Measurements from ENCODE around the gene GARRE1. TPM values are rescaled to one million over a fixed set of nuclear protein-coding genes. Genes with fewer than 3 reads are reported as not detected.

The GARRE1 gene
- total RNA-seq, 1 donor from 2014 or later: 20.9 TPM

DNA sequence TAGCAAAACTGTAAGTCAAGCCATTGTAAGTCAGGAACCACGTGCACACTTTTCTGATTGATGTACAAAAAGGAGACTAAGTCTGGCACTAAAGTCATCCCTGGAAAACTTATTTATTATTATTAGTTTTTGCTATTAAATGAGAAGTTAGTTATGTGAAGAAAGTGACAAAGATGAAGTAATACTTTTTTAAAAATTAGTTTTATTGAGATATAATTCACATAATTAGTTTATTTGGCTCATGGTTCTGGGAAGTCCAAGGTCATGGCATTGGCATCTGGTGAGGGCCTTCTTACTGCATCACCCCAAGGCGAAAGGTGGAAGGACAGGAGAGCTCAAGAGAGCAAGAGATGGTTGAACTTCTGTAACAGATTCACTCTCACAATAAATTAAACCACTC lies 36.9 kb downstream of the GARRE1 start:
- TF ChIP-seq, protein P1, sequence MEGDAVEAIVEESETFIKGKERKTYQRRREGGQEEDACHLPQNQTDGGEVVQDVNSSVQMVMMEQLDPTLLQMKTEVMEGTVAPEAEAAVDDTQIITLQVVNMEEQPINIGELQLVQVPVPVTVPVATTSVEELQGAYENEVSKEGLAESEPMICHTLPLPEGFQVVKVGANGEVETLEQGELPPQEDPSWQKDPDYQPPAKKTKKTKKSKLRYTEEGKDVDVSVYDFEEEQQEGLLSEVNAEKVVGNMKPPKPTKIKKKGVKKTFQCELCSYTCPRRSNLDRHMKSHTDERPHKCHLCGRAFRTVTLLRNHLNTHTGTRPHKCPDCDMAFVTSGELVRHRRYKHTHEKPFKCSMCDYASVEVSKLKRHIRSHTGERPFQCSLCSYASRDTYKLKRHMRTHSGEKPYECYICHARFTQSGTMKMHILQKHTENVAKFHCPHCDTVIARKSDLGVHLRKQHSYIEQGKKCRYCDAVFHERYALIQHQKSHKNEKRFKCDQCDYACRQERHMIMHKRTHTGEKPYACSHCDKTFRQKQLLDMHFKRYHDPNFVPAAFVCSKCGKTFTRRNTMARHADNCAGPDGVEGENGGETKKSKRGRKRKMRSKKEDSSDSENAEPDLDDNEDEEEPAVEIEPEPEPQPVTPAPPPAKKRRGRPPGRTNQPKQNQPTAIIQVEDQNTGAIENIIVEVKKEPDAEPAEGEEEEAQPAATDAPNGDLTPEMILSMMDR (IDR thresholded peaks at IDR 0.05; ENCODE audit: borderline replicate concordance): no peak
- no peak overlapping the region for H3K4me3 ChIP-seq
- no peak overlapping the region for H3K27ac ChIP-seq (replicated peaks)
- DNase-seq: no peak
- peaks cover 13% of the 10 kb centered on the region for H3K4me1 ChIP-seq
- H3K27me3 ChIP-seq (ENCODE audit: low read depth): no peaks in the 10 kb centered on the region
- intact Hi-C loops (cut with micrococcal nuclease): no loop called here
- no peaks in the 10 kb centered on the region for H3K9me3 ChIP-seq (replicated peaks)
- peaks cover 7% of the 10 kb centered on the region for H3K36me3 ChIP-seq

DNA sequence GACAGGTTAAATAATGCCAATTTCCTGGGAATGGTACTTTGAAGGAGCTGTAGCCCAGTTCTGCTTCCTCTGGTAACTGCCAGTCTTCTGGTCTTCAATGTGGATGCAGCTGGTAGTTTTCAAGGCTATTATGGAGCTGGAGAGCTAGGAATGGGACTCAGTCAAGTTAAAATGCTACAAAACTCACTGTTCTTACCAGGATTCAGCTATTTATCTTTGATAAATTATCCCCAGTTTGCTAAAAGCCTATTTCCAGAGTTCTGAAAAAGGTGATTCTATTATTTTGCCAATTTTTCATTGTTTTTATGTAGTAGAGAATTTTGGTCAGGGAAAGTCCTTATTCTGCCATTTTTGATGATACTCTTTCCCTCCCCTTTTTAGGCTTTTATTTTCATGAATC lies 40.7 kb downstream of the GARRE1 start:
- H3K9me3 ChIP-seq (replicated peaks): no peaks in the 10 kb centered on the region
- no peak for DNase-seq
- peaks cover 11% of the 10 kb centered on the region for H3K36me3 ChIP-seq
- TF ChIP-seq, protein P1 (IDR thresholded peaks at IDR 0.05; ENCODE audit: borderline replicate concordance): no peak
- no peak overlapping the region for H3K4me3 ChIP-seq
- H3K4me1 ChIP-seq: peaks cover 11% of the 10 kb centered on the region
- H3K27me3 ChIP-seq (ENCODE audit: low read depth): no peaks in the 10 kb centered on the region
- intact Hi-C loops (cut with micrococcal nuclease): no loop called here
- no peak overlapping the region for H3K27ac ChIP-seq (replicated peaks)

DNA sequence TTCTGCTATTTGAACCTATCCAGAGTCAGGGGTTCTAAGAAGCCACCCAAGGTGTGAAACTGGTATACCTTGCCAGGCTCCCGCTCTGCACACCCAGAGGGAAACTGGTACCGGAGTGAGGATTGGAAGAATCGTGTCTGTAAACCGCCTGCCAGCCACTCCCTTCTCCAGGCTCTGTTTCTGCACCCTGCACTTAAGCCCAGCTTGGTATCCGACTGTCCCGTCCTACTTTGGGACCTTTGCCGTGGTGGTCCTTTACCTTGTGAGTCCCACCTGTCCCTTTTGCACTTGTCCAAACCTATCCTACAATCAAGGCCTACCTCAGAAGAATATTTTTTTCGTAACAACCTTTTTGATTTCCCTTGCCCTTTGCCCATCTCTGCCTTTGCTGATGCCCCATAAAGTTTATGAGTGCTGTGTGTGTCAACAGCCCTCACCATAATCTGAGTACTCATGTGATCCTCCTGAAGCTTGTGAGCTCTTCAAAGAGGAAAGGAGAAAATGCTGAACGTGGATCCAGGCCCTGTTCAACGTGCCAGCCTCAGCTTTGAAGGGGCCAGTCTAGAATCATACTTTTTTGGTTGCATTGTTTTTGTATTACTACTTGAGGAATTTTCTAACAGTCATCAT lies 44.7 kb downstream of the GARRE1 start:
- TF ChIP-seq, protein P1 (IDR thresholded peaks at IDR 0.05; ENCODE audit: borderline replicate concordance): no peak
- Histone ChIP-seq H3K9me3 (replicated peaks) (no peaks in the 10 kb centered on the region), H3K27ac (replicated peaks) (no peak overlapping the region), H3K36me3 (peaks cover 39% of the 10 kb centered on the region), H3K27me3 (ENCODE audit: low read depth) (no peaks in the 10 kb centered on the region), H3K4me1 (peaks cover 12% of the 10 kb centered on the region), H3K4me3 (no peak overlapping the region)
- DNase-seq: no peak
- intact Hi-C loops (cut with micrococcal nuclease): no loop called here

DNA sequence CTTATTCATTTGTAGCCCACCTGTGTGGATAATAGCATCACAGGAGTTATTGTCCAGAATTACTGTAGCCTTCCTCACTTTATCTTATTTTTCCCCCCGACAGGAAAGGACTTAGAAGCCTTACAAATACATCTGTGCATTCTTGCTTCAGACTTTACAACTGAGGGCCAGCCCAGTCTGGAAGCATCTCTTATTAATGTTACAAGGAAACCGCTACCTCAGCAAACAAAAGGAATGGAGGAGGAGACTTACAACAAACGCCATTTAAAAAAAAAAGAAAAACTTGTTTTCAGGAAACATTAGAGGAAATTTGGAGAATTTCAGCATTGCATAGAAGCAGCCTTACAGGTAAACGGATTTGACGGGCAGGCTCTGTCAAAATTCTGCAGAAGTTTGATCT lies 45.2 kb downstream of the GARRE1 start:
- H3K27me3 ChIP-seq (ENCODE audit: low read depth): no peaks in the 10 kb centered on the region
- peaks cover 39% of the 10 kb centered on the region for H3K36me3 ChIP-seq
- H3K9me3 ChIP-seq (replicated peaks): no peaks in the 10 kb centered on the region
- no peak overlapping the region for H3K27ac ChIP-seq (replicated peaks)
- intact Hi-C loops (cut with micrococcal nuclease): no loop called here
- no peak overlapping the region for H3K4me3 ChIP-seq
- TF ChIP-seq, protein P1 (IDR thresholded peaks at IDR 0.05; ENCODE audit: borderline replicate concordance): no peak
- H3K4me1 ChIP-seq: peaks cover 12% of the 10 kb centered on the region
- no peak for DNase-seq

DNA sequence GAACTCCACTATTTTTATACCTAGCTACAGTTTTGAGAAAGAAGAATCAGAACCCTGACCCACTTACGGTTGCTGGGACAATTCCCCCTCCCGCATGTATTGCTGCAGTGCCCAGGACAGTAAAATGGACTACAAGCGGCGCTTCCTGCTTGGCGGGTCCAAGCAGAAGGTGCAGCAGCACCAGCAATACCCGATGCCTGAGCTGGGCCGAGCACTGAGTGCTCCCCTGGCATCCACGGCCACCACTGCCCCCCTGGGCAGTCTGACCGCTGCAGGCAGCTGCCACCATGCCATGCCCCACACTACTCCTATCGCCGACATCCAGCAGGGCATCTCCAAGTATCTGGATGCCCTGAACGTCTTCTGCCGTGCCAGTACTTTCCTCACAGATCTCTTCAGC lies 46.0 kb downstream of the GARRE1 start:
- Histone ChIP-seq H3K27ac (replicated peaks) (no peak overlapping the region), H3K36me3 (peaks cover 43% of the 10 kb centered on the region), H3K4me1 (peaks cover 18% of the 10 kb centered on the region), H3K27me3 (ENCODE audit: low read depth) (no peaks in the 10 kb centered on the region), H3K4me3 (no peak overlapping the region), H3K9me3 (replicated peaks) (no peaks in the 10 kb centered on the region)
- intact Hi-C loops (cut with micrococcal nuclease): no loop called here
- TF ChIP-seq, protein P1 (IDR thresholded peaks at IDR 0.05; ENCODE audit: borderline replicate concordance): no peak
- no peak for DNase-seq

All from left ventricle myocardium inferior (tissue), 1 donor.